K562 (cell line): ENCODE measurements around the gene PRELID1. TPM values are rescaled to one million over a fixed set of nuclear protein-coding genes. Genes with fewer than 3 reads are reported as not detected.

Experiments used
- ARID1B ChIP-seq: fragments of 450-650 bp; IDR thresholded peaks from 2 replicates; pipeline ENCODE4 v1.6.1; 2016; ENCODE audit warnings: antibody characterized with exemption, mild to moderate bottlenecking, inconsistent platforms
- CBFA2T2 ChIP-seq: fragments of 450-650 bp; conservative IDR thresholded peaks from 2 replicates; pipeline ENCODE4 v1.6.1; 2017; ENCODE audit warnings: mild to moderate bottlenecking
- FOXO4 ChIP-seq: fragments of 450-650 bp; formaldehyde crosslinking; IDR thresholded peaks from 2 replicates; pipeline ENCODE4 v1.4.0; 2020; ENCODE audit warnings: mild to moderate bottlenecking, moderate library complexity
- HMG20A ChIP-seq: fragments of 450-650 bp; formaldehyde crosslinking; conservative IDR thresholded peaks from 2 replicates; pipeline ENCODE4 v1.4.0; 2020; ENCODE audit warnings: mild to moderate bottlenecking, mixed read lengths
- MAFK ChIP-seq: IDR thresholded peaks from 2 replicates; pipeline ENCODE4 v1.6.1; 2011; ENCODE audit warnings: low read length, improper control_type of control experiment
- NEUROD1 ChIP-seq: fragments of 150-350 bp; IDR thresholded peaks from 2 replicates; pipeline ENCODE4 v1.6.1; 2014; ENCODE audit warnings: borderline replicate concordance, low read length, low read depth; ENCODE audit not compliant: partially characterized antibody
- RBFOX2 ChIP-seq: fragments of 200-400 bp; formaldehyde crosslinking; IDR thresholded peaks from 2 replicates; pipeline ENCODE4 v1.6.1; 2017; ENCODE audit warnings: low read depth, mild to moderate bottlenecking, low read length, moderate library complexity
- SMARCB1 ChIP-seq: IDR thresholded peaks from 2 replicates; pipeline ENCODE4 v1.6.1; 2011; ENCODE audit warnings: improper control_type of control experiment, low read depth; ENCODE audit not compliant: insufficient read length
- TAF1 ChIP-seq: IDR thresholded peaks from 2 replicates; pipeline ENCODE4 v1.6.1; 2011; ENCODE audit warnings: mild to moderate bottlenecking, low read length, moderate library complexity; ENCODE audit not compliant: insufficient read depth, control insufficient read depth, severe bottlenecking; ENCODE audit errors: extremely low read depth
- TBP ChIP-seq: optimal IDR thresholded peaks from 2 replicates; pipeline ENCODE3; 2011; ENCODE audit warnings: low read depth, low read length, improper control_type of control experiment
- ZC3H11A ChIP-seq: IDR thresholded peaks from 2 replicates; pipeline ENCODE4 v1.6.1; 2012; ENCODE audit warnings: low read depth, low read length, improper control_type of control experiment
- ZFP36 ChIP-seq: fragments of 150-350 bp; IDR thresholded peaks from 2 replicates; pipeline ENCODE4 v1.6.1; 2018; ENCODE audit warnings: low read length, low read depth; ENCODE audit not compliant: partially characterized antibody
- ZNF197 ChIP-seq: fragments of 200-800 bp; sonication (Bioruptor generic); IDR thresholded peaks from 2 replicates; pipeline ENCODE4 v1.6.1; 2016; ENCODE audit warnings: low read depth, missing genetic modification characterization, missing compliant biosample characterization
- ZNF511 ChIP-seq: sonication (generic); formaldehyde crosslinking; IDR thresholded peaks from 2 replicates; pipeline ENCODE4 v1.8.0; 2022; ENCODE audit warnings: mild to moderate bottlenecking, missing genetic modification reagents
- polyA plus RNA-seq, 8 experiments: library from polyadenylated mRNA; depleted of rRNA in 4 of 8; stranded (reverse) in 5 of 8; unstranded in 3 of 8; fragments of >200 nt; fragmentation: Nextera tagmentation in 2 of 8; fragmentation: Illumina TruSeq in 1 of 8; extraction: Ambion mirVana in 2 of 8; extraction: Trizol in 1 of 8; gene quantifications; 2 replicates each; pipeline versions ENCODE4 v1.2.1 to v1.2.3, GENCODE V29; 2011 to 2014; ENCODE audit warnings: inconsistent platforms in 1 of 8, missing spikeins in 1 of 8
- total RNA-seq, 7 experiments: library from RNA; depleted of rRNA in 6 of 7; stranded (reverse); fragments of >200 nt in 6 of 7; fragmentation: Illumina TruSeq in 2 of 7; extraction: Trizol in 2 of 7; gene quantifications; 2 replicates each; pipeline versions ENCODE4 v1.2.1 to v1.2.3, GENCODE V29; 2011 to 2021; ENCODE audit warnings: low replicate concordance in 1 of 7
- TF ChIP-seq, protein P1 (sequence below): sonication (generic); formaldehyde crosslinking; IDR thresholded peaks from 2 replicates; pipeline ENCODE4 v1.8.1; 2023; ENCODE audit warnings: mild to moderate bottlenecking, missing genetic modification reagents
- TF ChIP-seq, protein P2 (sequence below): fragments of 250-450 bp; sonication (Bioruptor Pico); IDR thresholded peaks from 2 replicates; pipeline ENCODE4 v1.8.0; 2022; ENCODE audit warnings: inconsistent platforms, mild to moderate bottlenecking, moderate library complexity, borderline replicate concordance
- TF ChIP-seq, protein P3 (sequence below): fragments of 250-450 bp; sonication (Bioruptor Pico); IDR thresholded peaks from 2 replicates; pipeline ENCODE4 v1.4.0; 2020; ENCODE audit warnings: borderline replicate concordance

The PRELID1 gene
- total and polyA plus RNA-seq, 9 of the 15 experiments (the other 6 are each of a cell fraction or from before 2014, with no cell fraction given): 40.1 to 484 (median 340) TPM

GRCh38 chr5:177303121-177303924 is at the start of gene PRELID1, which contains the start of gene RAB24 (continued):
- TF ChIP-seq FOXO4 (CRISPR knock-in tag): no peak
- TF ChIP-seq ZNF511 (CRISPR knock-in tag): peak; percentile 64
- TF ChIP-seq, protein P1, sequence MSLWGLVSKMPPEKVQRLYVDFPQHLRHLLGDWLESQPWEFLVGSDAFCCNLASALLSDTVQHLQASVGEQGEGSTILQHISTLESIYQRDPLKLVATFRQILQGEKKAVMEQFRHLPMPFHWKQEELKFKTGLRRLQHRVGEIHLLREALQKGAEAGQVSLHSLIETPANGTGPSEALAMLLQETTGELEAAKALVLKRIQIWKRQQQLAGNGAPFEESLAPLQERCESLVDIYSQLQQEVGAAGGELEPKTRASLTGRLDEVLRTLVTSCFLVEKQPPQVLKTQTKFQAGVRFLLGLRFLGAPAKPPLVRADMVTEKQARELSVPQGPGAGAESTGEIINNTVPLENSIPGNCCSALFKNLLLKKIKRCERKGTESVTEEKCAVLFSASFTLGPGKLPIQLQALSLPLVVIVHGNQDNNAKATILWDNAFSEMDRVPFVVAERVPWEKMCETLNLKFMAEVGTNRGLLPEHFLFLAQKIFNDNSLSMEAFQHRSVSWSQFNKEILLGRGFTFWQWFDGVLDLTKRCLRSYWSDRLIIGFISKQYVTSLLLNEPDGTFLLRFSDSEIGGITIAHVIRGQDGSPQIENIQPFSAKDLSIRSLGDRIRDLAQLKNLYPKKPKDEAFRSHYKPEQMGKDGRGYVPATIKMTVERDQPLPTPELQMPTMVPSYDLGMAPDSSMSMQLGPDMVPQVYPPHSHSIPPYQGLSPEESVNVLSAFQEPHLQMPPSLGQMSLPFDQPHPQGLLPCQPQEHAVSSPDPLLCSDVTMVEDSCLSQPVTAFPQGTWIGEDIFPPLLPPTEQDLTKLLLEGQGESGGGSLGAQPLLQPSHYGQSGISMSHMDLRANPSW (CRISPR knock-in tag): peak; percentile 70; the same call in 1 of the 2 replicates
- no peak for TF ChIP-seq ZFP36
- TF ChIP-seq ARID1B: no peak
- TF ChIP-seq TBP: peak; percentile 38
- TF ChIP-seq, protein P2, sequence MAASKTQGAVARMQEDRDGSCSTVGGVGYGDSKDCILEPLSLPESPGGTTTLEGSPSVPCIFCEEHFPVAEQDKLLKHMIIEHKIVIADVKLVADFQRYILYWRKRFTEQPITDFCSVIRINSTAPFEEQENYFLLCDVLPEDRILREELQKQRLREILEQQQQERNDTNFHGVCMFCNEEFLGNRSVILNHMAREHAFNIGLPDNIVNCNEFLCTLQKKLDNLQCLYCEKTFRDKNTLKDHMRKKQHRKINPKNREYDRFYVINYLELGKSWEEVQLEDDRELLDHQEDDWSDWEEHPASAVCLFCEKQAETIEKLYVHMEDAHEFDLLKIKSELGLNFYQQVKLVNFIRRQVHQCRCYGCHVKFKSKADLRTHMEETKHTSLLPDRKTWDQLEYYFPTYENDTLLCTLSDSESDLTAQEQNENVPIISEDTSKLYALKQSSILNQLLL: no peak
- TF ChIP-seq, protein P3, sequence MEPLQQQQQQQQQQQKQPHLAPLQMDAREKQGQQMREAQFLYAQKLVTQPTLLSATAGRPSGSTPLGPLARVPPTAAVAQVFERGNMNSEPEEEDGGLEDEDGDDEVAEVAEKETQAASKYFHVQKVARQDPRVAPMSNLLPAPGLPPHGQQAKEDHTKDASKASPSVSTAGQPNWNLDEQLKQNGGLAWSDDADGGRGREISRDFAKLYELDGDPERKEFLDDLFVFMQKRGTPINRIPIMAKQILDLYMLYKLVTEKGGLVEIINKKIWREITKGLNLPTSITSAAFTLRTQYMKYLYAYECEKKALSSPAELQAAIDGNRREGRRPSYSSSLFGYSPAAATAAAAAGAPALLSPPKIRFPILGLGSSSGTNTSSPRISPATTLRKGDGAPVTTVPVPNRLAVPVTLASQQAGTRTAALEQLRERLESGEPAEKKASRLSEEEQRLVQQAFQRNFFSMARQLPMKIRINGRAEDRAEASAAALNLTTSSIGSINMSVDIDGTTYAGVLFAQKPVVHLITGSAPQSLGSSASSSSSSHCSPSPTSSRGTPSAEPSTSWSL: peak; percentile 80; the same call in 1 of the 2 replicates
- TF ChIP-seq SMARCB1: no peak
- TF ChIP-seq NEUROD1: no peak
- peak; percentile 83 for TF ChIP-seq TAF1
- TF ChIP-seq ZC3H11A: no peak
- peak; percentile 97 for TF ChIP-seq RBFOX2
- TF ChIP-seq CBFA2T2: peak; percentile 62
- TF ChIP-seq MAFK: no peak
- TF ChIP-seq HMG20A (CRISPR knock-in tag): no peak
- TF ChIP-seq ZNF197 (CRISPR knock-in tag): peak; percentile 46; the same call in 1 of the 2 replicates
